Measurements from ENCODE around the gene BCL2L11.
"Not testable (repeated sequence)": the region's sequence is repeated elsewhere in the genome, so short reads cannot be mapped to it uniquely, and the experiment has no call there.

BCL2L11 gene

GRCh38 chr2:111120253-111121027 lies at the start of gene BCL2L11:
Gene BCL2L11, plus strand, starts transcription at chr2:111120914. Its CDS starts 2,832 bp downstream, at chr2:111123746.
- in situ Hi-C loops (cut with MboI; ENCODE audit: low sequenced_read_pairs, unreplicated experiment) = no loop called here
- DNase-seq (ENCODE audit: low spot score) = peak; percentile 92
- no peak for TF ChIP-seq CTCF (IDR thresholded peaks at IDR 0.05; ENCODE audit: borderline replicate concordance, control extremely low read depth, extremely low read depth, insufficient read depth, missing control alignments)

- no peak for DNase-seq (ENCODE audit: low spot score)
- in situ Hi-C loops (cut with MboI; ENCODE audit: low sequenced_read_pairs, unreplicated experiment) = no loop called here
- TF ChIP-seq CTCF (IDR thresholded peaks at IDR 0.05; ENCODE audit: borderline replicate concordance, control extremely low read depth, extremely low read depth, insufficient read depth, missing control alignments) = no peak
Measured at GRCh38 chr2:111071600-111072171, 49.0 kb upstream of the BCL2L11 start.

- no peak for TF ChIP-seq CTCF (IDR thresholded peaks at IDR 0.05; ENCODE audit: borderline replicate concordance, control extremely low read depth, extremely low read depth, insufficient read depth, missing control alignments)
- in situ Hi-C loops (cut with MboI; ENCODE audit: low sequenced_read_pairs, unreplicated experiment) = no loop called here
- no peak for DNase-seq (ENCODE audit: low spot score)
Measured at GRCh38 chr2:111072220-111072871, 48.4 kb upstream of the BCL2L11 start.

GRCh38 chr2:111082659-111083058 lies 38.1 kb upstream of the BCL2L11 start:
- in situ Hi-C loops (cut with MboI; ENCODE audit: low sequenced_read_pairs, unreplicated experiment); DNase-seq (ENCODE audit: low spot score): not testable (repeated sequence)

- in situ Hi-C loops (cut with MboI; ENCODE audit: low sequenced_read_pairs, unreplicated experiment) = no loop called here
- no peak for TF ChIP-seq CTCF (IDR thresholded peaks at IDR 0.05; ENCODE audit: borderline replicate concordance, control extremely low read depth, extremely low read depth, insufficient read depth, missing control alignments)
Measured at GRCh38 chr2:111091811-111092211, 28.9 kb upstream of the BCL2L11 start.

GRCh38 chr2:111094691-111095090 lies 26.0 kb upstream of the BCL2L11 start:
- no peak for DNase-seq (ENCODE audit: low spot score)
- no peak for TF ChIP-seq CTCF (IDR thresholded peaks at IDR 0.05; ENCODE audit: borderline replicate concordance, control extremely low read depth, extremely low read depth, insufficient read depth, missing control alignments)
- in situ Hi-C loops (cut with MboI; ENCODE audit: low sequenced_read_pairs, unreplicated experiment) = no loop called here

More at GRCh38 chr2:111091811-111092211, 28.9 kb upstream of the BCL2L11 start:
- DNase-seq (ENCODE audit: low spot score) = no peak

- TF ChIP-seq CTCF (IDR thresholded peaks at IDR 0.05; ENCODE audit: borderline replicate concordance, control extremely low read depth, extremely low read depth, insufficient read depth, missing control alignments) = no peak
- in situ Hi-C loops (cut with MboI; ENCODE audit: low sequenced_read_pairs, unreplicated experiment) = no loop called here
- DNase-seq (ENCODE audit: low spot score) = no peak
Measured at GRCh38 chr2:111095434-111095833, 25.3 kb upstream of the BCL2L11 start.

Data from GM13976 (cell line).